Neutrophil (primary cell): ENCODE results near the gene SPINK14.

ENCODE experiments used
- H3K27ac ChIP-seq: fragments of 200-600 bp; sonication (generic); 2 replicates; pipeline ENCODE4 v1.5.1; 2016; ENCODE audit warnings: mild to moderate bottlenecking, moderate library complexity
- H3K27me3 ChIP-seq: fragments of 200-600 bp; sonication (generic); 2 replicates; pipeline ENCODE4 v1.6.0; 2016; ENCODE audit warnings: mild to moderate bottlenecking
- H3K36me3 ChIP-seq: fragments of 200-600 bp; sonication (generic); 2 replicates; pipeline ENCODE4 v1.5.1; 2017
- H3K4me1 ChIP-seq, 2 experiments: fragments of 200-600 bp in 1 of 2; sonication (generic) in 1 of 2; 1 replicate in 1 of 2; 2 replicates in 1 of 2; pipeline versions ENCODE4 v1.5.1 to v1.6.1; 2013 to 2016; ENCODE audit warnings: low read depth in 1 of 2, low read length in 1 of 2, mild to moderate bottlenecking in 1 of 2, moderate library complexity in 1 of 2; ENCODE audit not compliant: control insufficient read depth in 1 of 2, insufficient read depth in 1 of 2
- H3K4me3 ChIP-seq, 2 experiments: fragments of 200-600 bp in 1 of 2; sonication (generic) in 1 of 2; 1 replicate in 1 of 2; 2 replicates in 1 of 2; pipeline ENCODE4 v1.5.1; 2013 to 2016; ENCODE audit warnings: low read depth in 1 of 2, low read length in 1 of 2, mild to moderate bottlenecking in 1 of 2, moderate library complexity in 1 of 2
- H3K9me3 ChIP-seq: fragments of 200-600 bp; sonication (generic); 2 replicates; pipeline ENCODE4 v1.5.1; 2016
- TF ChIP-seq, protein P1 (sequence below): fragments of 200-600 bp; sonication (generic); IDR thresholded peaks from 2 replicates; pipeline ENCODE4 v1.5.1; 2016; ENCODE audit warnings: antibody characterized with exemption

The SPINK14 gene

DNA sequence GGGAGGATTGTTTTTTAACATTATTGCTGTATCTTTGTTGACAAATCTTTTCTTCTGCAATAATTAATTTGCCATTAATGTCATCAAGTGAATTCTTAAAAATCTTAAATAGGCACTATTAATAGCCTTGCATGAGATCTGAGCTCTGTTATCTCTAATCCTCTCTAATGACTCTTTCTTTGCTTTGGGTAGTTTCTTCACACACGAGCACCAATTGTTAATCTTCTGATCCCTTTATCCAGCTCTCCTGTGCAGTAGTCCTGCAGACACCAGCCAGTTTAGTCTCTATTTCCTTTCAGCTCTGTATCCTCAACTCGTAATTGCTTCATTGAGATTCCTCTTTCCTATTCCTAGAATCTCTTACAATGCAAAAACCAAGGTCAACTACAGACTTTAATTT lies 8.1 kb downstream of the SPINK14 start:
- no peaks in the 10 kb centered on the region for H3K9me3 ChIP-seq
- no peak overlapping the region for H3K27ac ChIP-seq
- H3K4me1 ChIP-seq = no peaks in the 10 kb centered on the region
- TF ChIP-seq, protein P1, sequence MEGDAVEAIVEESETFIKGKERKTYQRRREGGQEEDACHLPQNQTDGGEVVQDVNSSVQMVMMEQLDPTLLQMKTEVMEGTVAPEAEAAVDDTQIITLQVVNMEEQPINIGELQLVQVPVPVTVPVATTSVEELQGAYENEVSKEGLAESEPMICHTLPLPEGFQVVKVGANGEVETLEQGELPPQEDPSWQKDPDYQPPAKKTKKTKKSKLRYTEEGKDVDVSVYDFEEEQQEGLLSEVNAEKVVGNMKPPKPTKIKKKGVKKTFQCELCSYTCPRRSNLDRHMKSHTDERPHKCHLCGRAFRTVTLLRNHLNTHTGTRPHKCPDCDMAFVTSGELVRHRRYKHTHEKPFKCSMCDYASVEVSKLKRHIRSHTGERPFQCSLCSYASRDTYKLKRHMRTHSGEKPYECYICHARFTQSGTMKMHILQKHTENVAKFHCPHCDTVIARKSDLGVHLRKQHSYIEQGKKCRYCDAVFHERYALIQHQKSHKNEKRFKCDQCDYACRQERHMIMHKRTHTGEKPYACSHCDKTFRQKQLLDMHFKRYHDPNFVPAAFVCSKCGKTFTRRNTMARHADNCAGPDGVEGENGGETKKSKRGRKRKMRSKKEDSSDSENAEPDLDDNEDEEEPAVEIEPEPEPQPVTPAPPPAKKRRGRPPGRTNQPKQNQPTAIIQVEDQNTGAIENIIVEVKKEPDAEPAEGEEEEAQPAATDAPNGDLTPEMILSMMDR = no peak
- H3K27me3 ChIP-seq = peaks cover 5% of the 10 kb centered on the region
- H3K36me3 ChIP-seq = no peaks in the 10 kb centered on the region
- no peak overlapping the region for H3K4me3 ChIP-seq

DNA sequence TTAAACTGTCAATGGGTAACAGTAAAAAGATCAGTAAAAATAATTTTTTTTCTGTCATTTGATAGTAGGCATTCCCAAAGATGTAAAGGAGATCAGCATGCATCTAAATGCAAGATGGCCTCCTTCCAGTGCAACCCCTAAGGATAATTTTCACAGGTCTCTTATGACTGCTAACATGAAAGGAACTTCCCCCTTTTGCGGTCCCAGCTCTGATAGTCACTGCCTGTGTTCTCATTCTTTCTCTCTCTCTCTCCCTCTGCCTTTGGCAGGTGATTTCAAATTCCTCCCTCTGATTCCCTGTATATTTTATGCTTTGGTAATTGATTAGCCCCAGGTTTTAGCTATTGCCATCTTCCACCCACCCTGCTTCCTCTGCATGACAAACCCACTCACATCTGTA lies 8.9 kb downstream of the SPINK14 start:
- TF ChIP-seq, protein P1 = no peak
- Histone ChIP-seq H3K27me3 (peaks cover 5% of the 10 kb centered on the region), H3K4me3 (no peak overlapping the region), H3K27ac (no peak overlapping the region), H3K9me3 (no peaks in the 10 kb centered on the region), H3K4me1 (no peaks in the 10 kb centered on the region), H3K36me3 (no peaks in the 10 kb centered on the region)

DNA sequence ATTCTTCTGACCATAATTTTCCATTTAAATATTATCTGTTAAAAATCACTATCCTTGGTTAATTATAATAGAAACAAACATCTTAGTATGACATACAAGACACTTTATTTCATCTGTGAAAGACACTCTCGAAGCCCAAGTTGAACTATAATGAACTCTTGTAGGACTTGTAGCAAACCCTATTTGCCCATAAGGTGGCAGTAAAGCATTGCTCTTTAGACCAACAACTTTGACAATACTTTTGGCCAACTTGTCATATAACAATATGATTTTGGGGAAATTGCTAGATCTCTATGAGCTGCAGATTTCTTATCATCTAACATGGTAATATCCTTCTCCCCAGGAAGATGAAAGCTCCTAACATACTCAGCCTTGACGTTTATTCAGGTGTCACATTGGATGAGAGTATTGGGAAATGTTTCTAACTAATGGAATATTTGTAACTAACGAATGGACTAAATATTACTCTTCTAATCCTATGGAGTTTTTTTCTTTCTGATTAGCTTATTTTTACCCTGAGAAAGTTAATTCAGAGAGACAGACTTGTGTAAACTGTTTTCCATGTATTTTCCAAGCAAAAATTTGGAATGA lies 11.0 kb downstream of the SPINK14 start:
- Histone ChIP-seq H3K36me3 (no peaks in the 10 kb centered on the region), H3K27me3 (peaks cover 5% of the 10 kb centered on the region), H3K4me1 (no peaks in the 10 kb centered on the region), H3K4me3 (no peak overlapping the region), H3K27ac (no peak overlapping the region), H3K9me3 (no peaks in the 10 kb centered on the region)
- TF ChIP-seq, protein P1 = peak; percentile 75

DNA sequence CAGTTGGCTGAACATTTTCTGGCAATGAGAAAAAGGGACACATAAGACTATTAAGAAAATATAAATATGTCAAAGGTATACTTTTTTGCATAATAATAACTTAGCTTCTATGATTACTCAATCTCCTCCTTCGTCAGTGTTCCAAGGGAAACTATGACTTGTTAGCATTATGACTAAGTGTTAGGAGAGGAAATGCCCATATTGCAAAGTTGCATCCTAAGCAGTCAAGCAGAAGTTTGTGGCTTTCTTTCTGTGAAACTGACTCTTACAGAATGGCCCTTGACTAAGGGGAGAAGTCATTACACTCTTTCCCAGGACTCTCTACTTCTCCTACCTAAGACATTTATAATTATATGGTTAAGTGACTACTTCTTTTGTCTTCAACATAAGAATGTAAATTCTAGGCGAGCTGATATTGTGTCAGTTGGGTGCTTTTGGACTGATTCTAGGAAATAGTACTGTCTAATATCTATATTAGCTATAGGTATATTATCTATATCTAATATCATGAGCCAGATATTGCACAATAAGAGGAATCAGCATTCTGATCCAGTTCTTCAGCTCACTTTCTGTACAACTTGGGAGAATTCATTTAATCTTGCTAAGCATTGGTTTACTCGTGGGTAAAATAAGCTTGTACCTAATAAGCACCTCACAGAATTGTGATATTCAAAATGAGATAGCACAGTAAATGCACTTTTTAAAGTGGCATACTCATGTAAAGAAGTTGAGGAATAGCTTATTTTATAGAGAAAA lies 18.1 kb downstream of the SPINK14 start:
- Histone ChIP-seq H3K27ac (peak overlapping the region; percentile 92), H3K9me3 (no peaks in the 10 kb centered on the region), H3K27me3 (no peaks in the 10 kb centered on the region), H3K4me3 (peak overlapping the region in 1 of 2 experiments; percentile 11), H3K36me3 (no peaks in the 10 kb centered on the region), H3K4me1 (peaks cover 24 to 25% of the 10 kb centered on the region in 2 experiments)
- TF ChIP-seq, protein P1 = no peak

DNA sequence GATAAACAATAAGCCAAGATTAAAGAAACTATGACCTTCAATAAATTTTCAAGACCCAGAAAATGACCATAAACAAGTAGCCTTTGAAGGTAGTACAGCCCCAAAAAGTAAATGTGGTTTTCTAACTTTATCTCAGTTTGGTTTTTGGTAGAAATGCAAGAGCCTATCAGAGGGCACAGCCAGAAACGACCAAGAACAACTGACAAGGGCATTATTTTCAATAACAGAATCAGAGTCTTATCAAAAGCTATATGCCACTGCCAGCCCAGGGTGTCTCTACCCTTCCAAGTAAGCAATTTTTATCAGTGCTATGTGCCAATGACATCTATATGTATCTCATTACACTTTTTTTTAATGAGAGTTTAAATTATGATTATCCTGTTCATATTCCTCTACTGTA lies 22.7 kb downstream of the SPINK14 start:
- no peaks in the 10 kb centered on the region for H3K27me3 ChIP-seq
- peaks cover 16% of the 10 kb centered on the region in 2 experiments for H3K4me1 ChIP-seq
- no peaks in the 10 kb centered on the region for H3K9me3 ChIP-seq
- no peak overlapping the region for H3K4me3 ChIP-seq
- no peak overlapping the region for H3K27ac ChIP-seq
- TF ChIP-seq, protein P1 = no peak
- no peaks in the 10 kb centered on the region for H3K36me3 ChIP-seq
